ENCODE data around the gene FARP1. TPM values are rescaled to one million over a fixed set of nuclear protein-coding genes. Genes with fewer than 3 reads are reported as not detected.
A peak's percentile ranks its signal among the peaks of the same experiment; 100 is the strongest.

FARP1 gene
- total and polyA plus RNA-seq, 2 of the 13 experiments (the other 11 are each of a cell fraction or from before 2014, with no cell fraction given), result 70.6 to 126 TPM

GRCh38 chr13:98144801-98145350, 2.0 kb downstream of the FARP1 start (continued):
- TF ChIP-seq ZC3H13 (CRISPR knock-in tag; IDR thresholded peaks at IDR 0.05) (no peak), ZNF350 (CRISPR knock-in tag; IDR thresholded peaks at IDR 0.05; ENCODE audit: borderline replicate concordance, low read depth) (no peak), ZNF10 (CRISPR knock-in tag; IDR thresholded peaks at IDR 0.05; ENCODE audit: borderline replicate concordance, low read depth) (no peak), ATAD3A (CRISPR knock-in tag; IDR thresholded peaks at IDR 0.05) (no peak), PREB (CRISPR knock-in tag; IDR thresholded peaks at IDR 0.05) (no peak), NR0B2 (CRISPR knock-in tag; IDR thresholded peaks at IDR 0.05) (no peak), ZNF503 (CRISPR knock-in tag; IDR thresholded peaks at IDR 0.05) (no peak), HDAC1 (CRISPR knock-in tag; IDR thresholded peaks at IDR 0.05) (peak; percentile 24; the same call in 1 of the 2 replicates), SNAPC4 (CRISPR knock-in tag; IDR thresholded peaks at IDR 0.05) (no peak), ESRRA (CRISPR knock-in tag; IDR thresholded peaks at IDR 0.05; ENCODE audit: low read depth) (no peak), JUN (CRISPR knock-in tag; IDR thresholded peaks at IDR 0.05) (no peak), PHB2 (IDR thresholded peaks at IDR 0.05; ENCODE audit: partially characterized antibody) (no peak), HINFP (CRISPR knock-in tag; IDR thresholded peaks at IDR 0.05; ENCODE audit: low read depth) (no peak), SMARCE1 (IDR thresholded peaks at IDR 0.05; ENCODE audit: borderline replicate concordance) (no peak), ZNF430 (CRISPR knock-in tag; IDR thresholded peaks at IDR 0.05) (peak; percentile 30; the same call in 1 of the 2 replicates), SMAD9 (CRISPR knock-in tag; IDR thresholded peaks at IDR 0.05) (no peak), ELF4 (CRISPR knock-in tag; IDR thresholded peaks at IDR 0.05; ENCODE audit: borderline replicate concordance) (no peak), ZNF484 (CRISPR knock-in tag; IDR thresholded peaks at IDR 0.05; ENCODE audit: borderline replicate concordance, low read depth) (no peak), GTF2F1 (IDR thresholded peaks at IDR 0.05; ENCODE audit: low read length) (no peak), AHR (CRISPR knock-in tag; IDR thresholded peaks at IDR 0.05) (no peak), FOXA3 (CRISPR knock-in tag; IDR thresholded peaks at IDR 0.05) (0 out of 2 replicates have a peak, but pooled peaks have one; percentile 36)

Measured in HepG2 (cell line).